PC-9 (cell line): ENCODE results near the gene SFMBT2. TPM values are rescaled to one million over a fixed set of nuclear protein-coding genes. Genes with fewer than 3 reads are reported as not detected.
A peak's percentile ranks its signal among the peaks of the same experiment; 100 is the strongest.

ENCODE experiments used
- BruUV-seq: library from RNA; stranded (reverse); fragments of 400-500 nt; replicated peaks from 2 replicates; lab custom pipeline; 2021; lab: Mats Ljungman, UMichigan
- CTCF ChIA-PET: fragments of 300-600 bp; sonication (Branson Sonifier 250); formaldehyde crosslinking; loops from one replicate; lab custom pipeline; 2022; ENCODE audit warnings: antibody characterized with exemption; lab: Charles Lee
- POLR2A ChIA-PET: fragments of 300-600 bp; sonication (Branson Sonifier 250); formaldehyde crosslinking; loops from one replicate; lab custom pipeline; 2022; ENCODE audit warnings: antibody characterized with exemption; ENCODE audit not compliant: unreplicated experiment; lab: Charles Lee
- DNase-seq, 2 experiments: peaks; one replicate each; pipeline versions ENCODE4 v3.0.0 to v3.0.0-alpha.2; 2015 to 2022; ENCODE audit warnings: mixed read lengths in 1 of 2
- H2AFZ ChIP-seq: fragments of 200-600 bp; sonication (generic); 2 replicates; pipeline ENCODE4 v1.8.1; 2017; ENCODE audit warnings: antibody characterized with exemption
- H3F3A ChIP-seq: fragments of 200-600 bp; sonication (generic); 2 replicates; pipeline ENCODE4 v1.8.1; 2017; ENCODE audit warnings: antibody characterized with exemption, mild to moderate bottlenecking, low read depth; ENCODE audit not compliant: insufficient read depth
- H3K27ac ChIP-seq: fragments of 200-600 bp; sonication (generic); 2 replicates; pipeline ENCODE4 v1.6.1; 2016; ENCODE audit warnings: mixed run types
- H3K27me3 ChIP-seq: fragments of 200-600 bp; sonication (generic); 2 replicates; pipeline ENCODE4 v1.6.1; 2016; ENCODE audit warnings: low read depth, mixed run types; ENCODE audit not compliant: insufficient read depth
- H3K36me3 ChIP-seq: fragments of 200-600 bp; sonication (generic); 2 replicates; pipeline ENCODE4 v1.6.1; 2016; ENCODE audit warnings: low read depth, mixed run types
- H3K4me1 ChIP-seq: fragments of 200-600 bp; sonication (generic); replicated peaks from 2 replicates; pipeline ENCODE4 v1.6.1; 2016; ENCODE audit warnings: mixed run types; ENCODE audit not compliant: insufficient read depth
- H3K4me2 ChIP-seq: fragments of 200-600 bp; sonication (generic); 2 replicates; pipeline ENCODE4 v1.6.1; 2017; ENCODE audit warnings: mixed run types
- H3K4me3 ChIP-seq: fragments of 200-600 bp; sonication (generic); 2 replicates; pipeline ENCODE4 v1.6.1; 2016; ENCODE audit warnings: mixed run types
- H3K79me2 ChIP-seq: fragments of 200-600 bp; sonication (generic); 2 replicates; pipeline ENCODE4 v1.6.1; 2017; ENCODE audit warnings: low read depth, mixed run types
- H3K9me2 ChIP-seq: fragments of 200-600 bp; sonication (generic); 2 replicates; pipeline ENCODE4 v1.8.1; 2017; ENCODE audit warnings: mild to moderate bottlenecking; ENCODE audit not compliant: insufficient read depth
- H3K9me3 ChIP-seq: fragments of 200-600 bp; sonication (generic); 2 replicates; pipeline ENCODE4 v1.8.1; 2016; ENCODE audit warnings: low read depth; ENCODE audit not compliant: insufficient read depth
- H4K20me1 ChIP-seq: fragments of 200-600 bp; sonication (generic); 2 replicates; pipeline ENCODE4 v1.8.1; 2017; ENCODE audit not compliant: insufficient read depth
- EZH2 ChIP-seq: fragments of 200-600 bp; sonication (generic); IDR thresholded peaks from 2 replicates; pipeline ENCODE4 v1.8.0; 2017; ENCODE audit warnings: antibody characterized with exemption, low read depth
- intact Hi-C: fragments of 100-400 bp; cut with micrococcal nuclease; formaldehyde crosslinking; loops from one replicate; pipeline ENCODE4 v1.10.0; 2022; ENCODE audit not compliant: unreplicated experiment
- total RNA-seq: library from RNA; stranded (reverse); gene quantifications from 2 replicates; pipeline ENCODE4 v1.2.3, GENCODE V29; 2021
- TF ChIP-seq, protein P1 (sequence below): fragments of 200-600 bp; sonication (generic); conservative IDR thresholded peaks from 2 replicates; pipeline ENCODE4 v1.6.1; 2017; ENCODE audit warnings: mixed run types, antibody characterized with exemption, mild to moderate bottlenecking, moderate library complexity

SFMBT2 gene
- total RNA-seq, 1 experiment from 2014 or later, result 0.07 TPM

DNA sequence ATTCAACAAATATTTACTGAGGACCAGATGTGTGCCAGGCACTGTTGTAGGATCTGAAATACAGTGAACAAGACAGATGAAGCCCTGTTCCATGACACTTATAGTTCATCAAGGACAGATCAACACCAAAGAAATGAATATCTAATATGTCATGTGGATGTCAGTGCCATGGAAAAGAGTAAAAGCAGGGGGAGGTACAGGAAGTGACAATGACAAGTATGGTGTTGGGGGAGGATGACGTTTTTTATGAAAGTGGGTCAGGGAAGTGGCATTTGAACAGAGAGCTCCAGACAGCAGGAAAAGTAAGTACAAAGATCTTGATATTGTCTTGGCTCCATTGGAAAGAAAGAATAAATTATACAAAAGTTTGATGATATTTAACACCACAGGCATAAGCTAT lies 7.0 kb upstream of the SFMBT2 start:
- Histone ChIP-seq H3K27ac (no peak overlapping the region), H3K79me2 (no peaks in the 10 kb centered on the region), H3K4me1 (no peaks in the 10 kb centered on the region), H2AFZ (no peak overlapping the region), H3K27me3 (peaks cover 8% of the 10 kb centered on the region; the same call in 1 of the 2 replicates), H3K36me3 (no peaks in the 10 kb centered on the region), H3K9me2 (no peaks in the 10 kb centered on the region), H3K9me3 (no peaks in the 10 kb centered on the region), H3K4me3 (no peak overlapping the region), H3K4me2 (no peak overlapping the region), H4K20me1 (no peaks in the 10 kb centered on the region), H3F3A (no peaks in the 10 kb centered on the region)
- intact Hi-C loops, result loop anchor here (1.0 to 2.0 kb wide), 3 partner anchors 498 to 1001 kb away; no protein-coding TSS in a partner anchor
- ChIA-PET POLR2A (no interaction called here), CTCF (no interaction called here)
- DNase-seq, result no peak
- BruUV-seq, result no TSS peak
- no peak for TF ChIP-seq EZH2
- TF ChIP-seq, protein P1, sequence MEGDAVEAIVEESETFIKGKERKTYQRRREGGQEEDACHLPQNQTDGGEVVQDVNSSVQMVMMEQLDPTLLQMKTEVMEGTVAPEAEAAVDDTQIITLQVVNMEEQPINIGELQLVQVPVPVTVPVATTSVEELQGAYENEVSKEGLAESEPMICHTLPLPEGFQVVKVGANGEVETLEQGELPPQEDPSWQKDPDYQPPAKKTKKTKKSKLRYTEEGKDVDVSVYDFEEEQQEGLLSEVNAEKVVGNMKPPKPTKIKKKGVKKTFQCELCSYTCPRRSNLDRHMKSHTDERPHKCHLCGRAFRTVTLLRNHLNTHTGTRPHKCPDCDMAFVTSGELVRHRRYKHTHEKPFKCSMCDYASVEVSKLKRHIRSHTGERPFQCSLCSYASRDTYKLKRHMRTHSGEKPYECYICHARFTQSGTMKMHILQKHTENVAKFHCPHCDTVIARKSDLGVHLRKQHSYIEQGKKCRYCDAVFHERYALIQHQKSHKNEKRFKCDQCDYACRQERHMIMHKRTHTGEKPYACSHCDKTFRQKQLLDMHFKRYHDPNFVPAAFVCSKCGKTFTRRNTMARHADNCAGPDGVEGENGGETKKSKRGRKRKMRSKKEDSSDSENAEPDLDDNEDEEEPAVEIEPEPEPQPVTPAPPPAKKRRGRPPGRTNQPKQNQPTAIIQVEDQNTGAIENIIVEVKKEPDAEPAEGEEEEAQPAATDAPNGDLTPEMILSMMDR, result no peak

DNA sequence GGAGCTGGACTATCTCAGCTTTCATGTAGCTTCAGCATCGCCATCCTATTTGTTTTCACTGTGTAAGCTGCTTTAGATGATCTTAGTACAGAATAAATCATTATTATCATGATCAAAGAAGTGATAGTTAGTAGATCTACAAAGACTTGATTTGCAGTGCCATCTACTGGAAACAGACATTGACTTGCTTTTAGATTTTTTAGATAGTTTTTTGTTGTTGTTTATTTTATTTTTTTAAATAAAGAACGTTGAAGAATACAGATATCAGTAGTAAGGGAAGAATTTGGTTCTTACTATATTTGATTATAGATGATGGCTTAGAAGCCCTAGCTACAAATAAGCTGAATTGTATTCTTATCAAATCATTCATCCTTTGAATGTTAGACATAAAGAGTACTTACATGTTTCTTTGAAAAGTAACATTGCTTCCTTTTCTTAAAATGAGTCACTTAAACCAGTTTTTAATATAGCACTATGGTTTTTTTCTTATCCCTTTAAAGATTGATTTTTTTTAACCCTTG lies 6.3 kb upstream of the SFMBT2 start:
- DNase-seq, result no peak

DNA sequence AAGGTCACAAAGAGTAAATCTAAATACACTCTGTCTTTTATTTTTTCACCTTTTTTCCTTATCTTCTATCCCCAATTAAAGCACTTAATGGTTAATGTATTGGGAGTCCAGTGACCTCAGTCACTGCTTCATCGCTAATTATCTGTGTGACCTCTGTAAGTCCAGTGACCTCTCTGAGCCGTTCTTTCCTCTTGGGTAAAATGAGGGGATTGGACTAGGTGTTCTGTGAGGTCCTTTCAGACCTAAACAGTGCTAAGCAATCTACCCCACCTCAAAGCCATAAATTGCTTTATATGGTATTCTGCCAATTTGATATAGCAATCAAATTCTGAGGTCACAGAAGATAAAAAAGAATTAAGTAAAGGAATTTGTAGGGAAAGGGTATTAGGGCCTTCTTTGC lies 3.9 kb upstream of the SFMBT2 start:
- Histone ChIP-seq H3K4me1 (no peaks in the 10 kb centered on the region), H3K27ac (no peak overlapping the region), H3K27me3 (no peaks in the 10 kb centered on the region), H3K36me3 (no peaks in the 10 kb centered on the region), H3K9me2 (no peaks in the 10 kb centered on the region), H4K20me1 (no peaks in the 10 kb centered on the region), H3F3A (no peaks in the 10 kb centered on the region), H3K9me3 (no peaks in the 10 kb centered on the region), H3K79me2 (no peaks in the 10 kb centered on the region), H3K4me3 (no peak overlapping the region), H3K4me2 (no peak overlapping the region), H2AFZ (no peak overlapping the region)
- TF ChIP-seq, protein P1, result no peak
- no peak for TF ChIP-seq EZH2
- POLR2A ChIA-PET, result no interaction called here
- no peak for DNase-seq
- intact Hi-C loops, result no loop called here
- no TSS peak for BruUV-seq
- CTCF ChIA-PET, result no interaction called here

More for the DNA sequence above, 6.3 kb upstream of the SFMBT2 start:
- Histone ChIP-seq H3K4me3 (no peak overlapping the region), H3K4me2 (no peak overlapping the region), H3F3A (no peaks in the 10 kb centered on the region), H3K9me2 (no peaks in the 10 kb centered on the region), H3K27ac (no peak overlapping the region), H3K4me1 (no peaks in the 10 kb centered on the region), H3K9me3 (no peaks in the 10 kb centered on the region), H3K36me3 (no peaks in the 10 kb centered on the region), H4K20me1 (no peaks in the 10 kb centered on the region), H3K79me2 (no peaks in the 10 kb centered on the region), H3K27me3 (peaks cover 8% of the 10 kb centered on the region; the same call in 1 of the 2 replicates), H2AFZ (no peak overlapping the region)
- ChIA-PET CTCF (no interaction called here), POLR2A (no interaction called here)
- intact Hi-C loops, result loop anchor here (1.0 to 2.0 kb wide), 3 partner anchors 497 to 1000 kb away; no protein-coding TSS in a partner anchor
- no peak for TF ChIP-seq EZH2
- TF ChIP-seq, protein P1, result peak; percentile 54
- BruUV-seq, result no TSS peak
